AG09309 (cell line): ENCODE measurements around the gene DNAJC28.

ENCODE experiments used
- DNase-seq: peaks from one replicate; pipeline ENCODE4 v3.0.0-alpha.2; 2010; ENCODE audit warnings: low read depth
- H3K4me3 ChIP-seq: 2 replicates; pipeline ENCODE4 v1.5.1; 2011; ENCODE audit warnings: mild to moderate bottlenecking, low read depth, low read length, moderate library complexity; ENCODE audit not compliant: control insufficient read depth
- CTCF ChIP-seq: IDR thresholded peaks from 2 replicates; pipeline ENCODE4 v1.5.1; 2011; ENCODE audit warnings: mild to moderate bottlenecking, low read depth, low read length, inconsistent platforms; ENCODE audit not compliant: insufficient read depth, control insufficient read depth; ENCODE audit errors: missing control alignments

The DNAJC28 gene

GRCh38 chr21:33443194-33443593, 48.3 kb downstream of the DNAJC28 start:
- TF ChIP-seq CTCF = no peak
- no peak overlapping the region for H3K4me3 ChIP-seq
- no peak for DNase-seq

- DNase-seq = peak; percentile 25
- no peak overlapping the region for H3K4me3 ChIP-seq
- TF ChIP-seq CTCF = no peak
These were observed 49.7 kb downstream of the DNAJC28 start for GRCh38 chr21:33441489-33442477.
